C4-2B (cell line): ENCODE results near the gene TBL1XR1.

Source experiments
- ZFX ChIP-seq: fragments of 450-650 bp; IDR thresholded peaks from 2 replicates; pipeline ENCODE4 v1.6.1; 2017
- TF ChIP-seq, protein P1 (sequence below): fragments of 450-650 bp; conservative IDR thresholded peaks from 2 replicates; pipeline ENCODE4 v1.5.1; 2017; ENCODE audit warnings: mild to moderate bottlenecking

DNA sequence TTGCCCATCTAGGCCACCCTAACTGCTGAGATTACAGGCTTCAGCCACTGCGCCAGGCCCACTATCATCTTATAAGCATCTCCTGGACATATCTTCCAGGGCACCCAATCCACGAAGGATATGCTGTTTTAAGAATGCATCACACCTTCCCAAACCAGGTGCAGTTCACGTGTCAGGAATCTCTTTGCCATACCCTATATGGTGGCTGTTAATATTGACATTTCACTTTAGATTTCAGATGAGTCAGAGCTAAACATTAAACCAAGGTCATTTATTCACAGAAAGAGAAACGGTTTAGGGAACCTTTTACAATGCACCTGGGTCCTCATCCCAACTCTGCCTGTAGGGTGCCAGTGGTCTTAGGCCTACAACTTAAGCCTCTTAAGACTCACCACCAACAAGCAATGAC is 85.7 kb downstream of the TBL1XR1 start:
- TF ChIP-seq, protein P1, sequence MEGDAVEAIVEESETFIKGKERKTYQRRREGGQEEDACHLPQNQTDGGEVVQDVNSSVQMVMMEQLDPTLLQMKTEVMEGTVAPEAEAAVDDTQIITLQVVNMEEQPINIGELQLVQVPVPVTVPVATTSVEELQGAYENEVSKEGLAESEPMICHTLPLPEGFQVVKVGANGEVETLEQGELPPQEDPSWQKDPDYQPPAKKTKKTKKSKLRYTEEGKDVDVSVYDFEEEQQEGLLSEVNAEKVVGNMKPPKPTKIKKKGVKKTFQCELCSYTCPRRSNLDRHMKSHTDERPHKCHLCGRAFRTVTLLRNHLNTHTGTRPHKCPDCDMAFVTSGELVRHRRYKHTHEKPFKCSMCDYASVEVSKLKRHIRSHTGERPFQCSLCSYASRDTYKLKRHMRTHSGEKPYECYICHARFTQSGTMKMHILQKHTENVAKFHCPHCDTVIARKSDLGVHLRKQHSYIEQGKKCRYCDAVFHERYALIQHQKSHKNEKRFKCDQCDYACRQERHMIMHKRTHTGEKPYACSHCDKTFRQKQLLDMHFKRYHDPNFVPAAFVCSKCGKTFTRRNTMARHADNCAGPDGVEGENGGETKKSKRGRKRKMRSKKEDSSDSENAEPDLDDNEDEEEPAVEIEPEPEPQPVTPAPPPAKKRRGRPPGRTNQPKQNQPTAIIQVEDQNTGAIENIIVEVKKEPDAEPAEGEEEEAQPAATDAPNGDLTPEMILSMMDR = no peak
- TF ChIP-seq ZFX = no peak
